ENCODE measurements around the gene VWCE. TPM values are rescaled to one million over a fixed set of nuclear protein-coding genes. Genes with fewer than 3 reads are reported as not detected.
A peak's percentile ranks its signal among the peaks of the same experiment; 100 is the strongest.

VWCE gene
- total RNA-seq, 1 experiment from 2014 or later, result 20.6 TPM

GRCh38 chr11:61298663-61299244 lies 3.6 kb upstream of the VWCE start:
- H2BK20ac ChIP-seq (ENCODE audit: low read depth, low read length, poor library complexity, severe bottlenecking), result no peak overlapping the region
- no peaks in the 10 kb centered on the region; the same call in 1 of the 2 replicates for H3K27me3 ChIP-seq (ENCODE audit: insufficient read depth, low read length)
- H3K23ac ChIP-seq (ENCODE audit: insufficient read length, low read depth, low read length), result no peak overlapping the region
- H2BK12ac ChIP-seq (ENCODE audit: insufficient read length, low read depth, low read length), result no peak overlapping the region
- no peaks in the 10 kb centered on the region for H3K9me3 ChIP-seq (ENCODE audit: control insufficient read depth, low read depth, low read length)
- H4K91ac ChIP-seq (ENCODE audit: insufficient read length, low read depth, low read length), result no peak overlapping the region
- WGBS (ENCODE audit: extremely low coverage, insufficient read length, low lambda C conversion rate), result no CpG with 5 or more reads among the region's 4 CpGs
- H4K5ac ChIP-seq (ENCODE audit: insufficient read length, low read depth, low read length), result no peak overlapping the region
- H3K27me3 Mint-ChIP-seq (ENCODE audit: low read depth), result peaks cover 2% of the 10 kb centered on the region
- H3K27ac Mint-ChIP-seq, result peak overlapping the region in 2 of 3 experiments; percentile 80 to 83; a peak in 3 of 7 replicates
- no peaks in the 10 kb centered on the region for H3K79me1 ChIP-seq (ENCODE audit: insufficient read depth, low read depth, low read length, poor library complexity, severe bottlenecking)
- peaks cover 10% of the 10 kb centered on the region for H3K23me2 ChIP-seq (ENCODE audit: insufficient read length, low read depth, low read length, poor library complexity, severe bottlenecking)
- no peak overlapping the region for H2BK120ac ChIP-seq (ENCODE audit: low read depth, low read length, poor library complexity, severe bottlenecking)
- H4K8ac ChIP-seq (replicated peaks; ENCODE audit: insufficient read length, low read depth, low read length), result no peak overlapping the region
- peaks cover 19 to 23% of the 10 kb centered on the region in 2 experiments for H3K4me1 Mint-ChIP-seq
- no peak overlapping the region for H3K9ac ChIP-seq (ENCODE audit: extremely low read depth, insufficient read length, low read length)
- H3K79me2 ChIP-seq (ENCODE audit: insufficient read depth, low read length), result no peaks in the 10 kb centered on the region
- no peak overlapping the region for H3K4me3 Mint-ChIP-seq
- H3K4me2 ChIP-seq (ENCODE audit: insufficient read depth, insufficient read length, low read length), result no peak overlapping the region
- no peaks in the 10 kb centered on the region for H3K9me3 Mint-ChIP-seq
- no peak overlapping the region for H3K4ac ChIP-seq (ENCODE audit: low read depth, low read length)
- H2AFZ ChIP-seq (ENCODE audit: low read length), result no peak overlapping the region
- H4K20me1 ChIP-seq (ENCODE audit: control insufficient read depth, insufficient read depth, insufficient read length), result no peaks in the 10 kb centered on the region
- H2BK15ac ChIP-seq (ENCODE audit: low read depth, low read length), result no peak overlapping the region
- TF ChIP-seq CTCF (conservative IDR thresholded peaks at IDR 0.05), result no peak
- H3K27ac ChIP-seq (ENCODE audit: insufficient read length, low read depth, low read length), result no peak overlapping the region
- no peak overlapping the region for H3T11ph ChIP-seq (ENCODE audit: low read length)
- no peak overlapping the region for H3K18ac ChIP-seq (ENCODE audit: insufficient read length, low read depth, low read length)
- no peak overlapping the region for H2AK5ac ChIP-seq (ENCODE audit: insufficient read length, low read length)
- H3K56ac ChIP-seq (ENCODE audit: insufficient read length, low read depth, low read length), result no peak overlapping the region
- DNase-seq, result no peak
- H2BK5ac ChIP-seq (ENCODE audit: insufficient read length, low read length), result no peak overlapping the region
- no peak overlapping the region for H3K14ac ChIP-seq (ENCODE audit: insufficient read depth, low read length)
- H3K4me1 ChIP-seq (ENCODE audit: insufficient read depth, low read length), result no peaks in the 10 kb centered on the region
- peaks cover 25 to 72% (median 57%) of the 10 kb centered on the region in 3 experiments; a peak in 6 of 7 replicates for H3K36me3 Mint-ChIP-seq (ENCODE audit: insufficient read depth in 1 of 3, low read depth in 3 of 3)

All from H9 (cell line).